GM19035 (cell line): ENCODE measurements around the gene GLRB.
"Not testable (repeated sequence)": the region's sequence is repeated elsewhere in the genome, so short reads cannot be mapped to it uniquely, and the experiment has no call there.

ENCODE experiments used
- ATAC-seq: cut with Tn5 transposase; IDR thresholded peaks from one replicate; pipeline ENCODE4 v1.9.1; 2021; ENCODE audit not compliant: unreplicated experiment

The GLRB gene

DNA sequence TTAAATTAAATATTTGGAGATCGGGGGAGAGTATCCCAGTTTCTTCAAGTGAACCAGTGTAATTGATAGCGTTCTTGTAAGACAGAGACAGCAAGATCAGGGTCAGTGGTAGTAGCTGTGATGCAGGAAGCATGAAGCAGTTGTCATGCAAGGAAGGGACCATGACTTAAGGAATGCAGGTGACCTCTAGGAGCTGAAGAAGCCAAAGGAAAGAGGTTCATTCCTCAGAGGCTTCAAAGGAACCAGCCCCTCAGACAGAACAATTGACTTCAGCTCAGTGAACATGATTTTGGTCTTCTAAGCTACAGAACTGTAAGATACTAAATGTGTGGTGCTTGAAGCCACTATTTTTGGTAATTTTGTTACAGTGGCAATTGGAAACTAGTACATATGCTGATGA is 51.6 kb downstream of the GLRB start:
- no peak for ATAC-seq

GRCh38 chr4:157128395-157128794 is 52.4 kb downstream of the GLRB start:
- ATAC-seq: no peak

GRCh38 chr4:157141976-157142375 is 66.0 kb downstream of the GLRB start:
- no peak for ATAC-seq

GRCh38 chr4:157143369-157143768 is 67.4 kb downstream of the GLRB start:
- no peak for ATAC-seq

- no peak for ATAC-seq
Observed at GRCh38 chr4:157151711-157152110, 75.8 kb downstream of the GLRB start.

GRCh38 chr4:157165935-157166610 is 90.1 kb downstream of the GLRB start:
- ATAC-seq: no peak

- ATAC-seq: no peak
Observed at GRCh38 chr4:157170321-157170720, 94.4 kb downstream of the GLRB start.

DNA sequence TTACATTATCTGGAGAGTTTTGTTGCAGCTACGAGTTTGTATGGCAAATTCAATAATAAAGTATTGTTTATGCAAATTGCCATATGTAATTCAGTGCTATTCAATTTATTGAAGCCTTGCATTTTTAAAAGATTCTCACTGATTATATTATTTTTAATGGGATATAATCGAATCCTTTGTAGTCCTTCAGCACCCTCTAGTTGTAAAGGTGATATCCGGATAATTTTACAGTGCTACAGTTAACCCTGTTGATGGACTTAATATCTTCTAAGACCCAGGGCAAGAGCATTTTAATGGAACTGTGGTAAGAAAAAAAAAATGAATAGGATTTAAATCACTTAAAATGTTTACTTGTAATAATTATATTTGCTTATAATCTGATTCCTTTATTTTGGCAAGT is 96.1 kb downstream of the GLRB start:
- no peak for ATAC-seq

GRCh38 chr4:157180268-157180667 is 104.3 kb downstream of the GLRB start:
- not testable (repeated sequence) for ATAC-seq

DNA sequence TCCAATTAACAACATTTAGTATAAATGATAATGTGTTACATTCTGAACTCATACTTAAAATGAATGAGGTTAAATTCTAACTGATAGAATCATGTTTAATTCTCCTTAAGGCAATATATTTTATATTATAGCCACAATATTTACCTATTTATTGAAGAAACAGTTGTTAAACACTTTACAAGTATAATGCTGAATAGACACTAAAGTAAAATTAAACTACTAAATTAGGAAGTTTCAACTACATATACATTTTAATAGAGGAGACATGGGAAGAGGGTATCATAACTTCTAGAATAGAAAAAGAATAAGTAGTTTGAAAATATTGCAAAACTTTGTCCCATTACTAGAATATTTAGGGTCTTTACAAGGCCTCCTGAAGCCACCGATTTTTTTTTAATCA is 108.3 kb downstream of the GLRB start:
- no peak for ATAC-seq

- no peak for ATAC-seq
Observed at GRCh38 chr4:157185363-157185762, 109.4 kb downstream of the GLRB start.

GRCh38 chr4:157195374-157195773 is 119.4 kb downstream of the GLRB start:
- ATAC-seq: no peak

GRCh38 chr4:157196046-157196445 is 120.1 kb downstream of the GLRB start:
- ATAC-seq: no peak

DNA sequence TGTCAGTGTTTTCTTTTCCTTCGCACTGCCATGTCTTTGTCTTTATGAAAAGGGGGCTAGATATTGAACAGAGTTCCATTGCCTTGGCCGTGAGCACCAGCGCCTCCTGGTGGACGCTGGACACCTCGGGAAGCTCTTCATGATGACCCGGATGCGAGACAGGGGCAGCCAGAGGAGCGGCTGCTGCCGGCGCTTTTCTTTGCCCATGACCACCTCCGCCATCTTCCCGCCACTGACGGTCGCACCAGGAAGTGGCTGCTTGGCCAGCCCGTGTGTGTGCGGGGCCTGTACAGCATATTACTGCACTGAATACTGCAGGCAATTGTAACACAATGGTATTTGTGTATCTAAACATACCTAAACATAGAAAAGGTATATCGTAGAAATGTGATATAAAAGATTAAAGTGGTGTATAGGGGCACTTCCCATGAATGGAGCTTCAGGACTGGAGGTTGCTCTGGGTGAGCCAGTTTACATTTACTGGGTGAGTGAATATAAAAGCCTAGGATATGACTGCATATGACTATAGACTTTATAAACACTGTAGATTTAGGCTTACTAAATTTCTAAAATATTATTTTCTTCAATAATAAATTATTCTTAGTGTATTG is 128.8 kb downstream of the GLRB start:
- peak; percentile 73 for ATAC-seq

GRCh38 chr4:157217708-157218107 is 141.8 kb downstream of the GLRB start:
- ATAC-seq: no peak

GRCh38 chr4:157219711-157220370 is 143.9 kb downstream of the GLRB start:
- ATAC-seq: no peak

- no peak for ATAC-seq
Observed at GRCh38 chr4:157220371-157220881, 144.5 kb downstream of the GLRB start, which contains the start of gene GRIA2. GRIA2 (plus strand) TSS chr4:157220728; CDS start chr4:157221043, 315 bp downstream.

GRCh38 chr4:157221426-157221894 is 145.5 kb downstream of the GLRB start:
- ATAC-seq: no peak
